Pericardium fibroblast (primary cell): ENCODE results near the gene PLEKHB1. TPM values are rescaled to one million over a fixed set of nuclear protein-coding genes. Genes with fewer than 3 reads are reported as not detected.

Experiments
- total RNA-seq: library from RNA; depleted of rRNA; stranded (reverse); fragments of >200 nt; gene quantifications from 2 replicates; pipeline ENCODE4 v1.2.3, GENCODE V29; 2015

PLEKHB1 gene
- total RNA-seq, result 1.6 TPM in 1 of 2 replicates, not detected in the other

GRCh38 chr11:73645972-73646631 lies at the start of gene PLEKHB1:
PLEKHB1 (plus strand) TSS chr11:73646581; CDS start chr11:73646609, 28 bp downstream.

GRCh38 chr11:73597956-73598718 lies 48.2 kb upstream of the PLEKHB1 start, which contains the start of gene FAM168A:
FAM168A (minus strand) TSS chr11:73598112; CDS start chr11:73468474, 129,638 bp downstream.

Other genes with a start within 250 kb of the PLEKHB1 start
- 23.1 and 28.0 TPM in 2 replicates for gene FAM168A, start 48.5 kb upstream of the PLEKHB1 start, total RNA-seq
- 94.2 and 119 TPM in 2 replicates for gene RAB6A, start 114.5 kb downstream of the PLEKHB1 start, total RNA-seq
- gene MRPL48, start 141.3 kb downstream of the PLEKHB1 start, total RNA-seq, result 16.9 and 37.0 TPM in 2 replicates
- 58.9 and 61.9 TPM in 2 replicates for gene COA4, start 230.3 kb downstream of the PLEKHB1 start, total RNA-seq
- gene PAAF1, start 230.4 kb downstream of the PLEKHB1 start, total RNA-seq, result 7.9 and 9.3 TPM in 2 replicates